ENCODE measurements around the gene CD4.

DNA sequence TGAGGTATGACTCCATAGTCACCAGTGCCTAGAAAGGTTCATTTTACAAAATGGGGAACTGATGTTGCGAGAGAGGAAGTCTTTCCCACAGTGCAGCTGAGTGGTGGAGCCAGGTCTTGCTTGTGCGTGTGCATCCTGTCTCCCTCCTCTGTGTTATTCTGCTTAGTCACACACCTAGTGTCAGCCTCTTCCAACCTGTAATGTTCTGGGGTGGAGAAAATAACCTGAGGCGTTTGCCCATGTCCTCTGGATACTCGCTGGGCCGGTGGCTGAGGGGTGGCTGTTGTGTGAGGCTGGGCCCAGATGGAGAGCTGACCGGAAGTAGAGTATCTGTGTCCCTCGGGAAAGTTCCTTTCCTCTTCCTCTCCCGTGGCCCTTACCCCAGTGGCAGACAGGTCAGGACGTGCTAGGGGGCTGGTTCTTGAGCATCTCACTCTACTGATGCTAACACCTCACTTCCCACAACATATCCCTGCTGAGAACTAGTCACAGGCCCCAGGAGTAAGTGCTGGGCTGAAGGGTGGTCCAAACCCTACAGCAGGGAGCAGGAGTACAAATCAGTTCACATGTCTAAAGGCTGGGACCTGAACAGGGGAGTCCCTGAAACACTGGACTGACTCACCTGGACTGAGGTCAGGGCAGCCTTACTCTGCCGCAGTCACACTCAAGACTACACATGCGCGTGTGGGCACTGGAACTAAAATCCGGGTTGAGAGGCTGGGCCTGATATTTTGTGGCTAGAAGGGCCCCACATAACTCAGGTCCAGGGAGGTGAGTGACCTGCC lies 43.4 kb upstream of the CD4 start:
- TF ChIP-seq, protein P1, sequence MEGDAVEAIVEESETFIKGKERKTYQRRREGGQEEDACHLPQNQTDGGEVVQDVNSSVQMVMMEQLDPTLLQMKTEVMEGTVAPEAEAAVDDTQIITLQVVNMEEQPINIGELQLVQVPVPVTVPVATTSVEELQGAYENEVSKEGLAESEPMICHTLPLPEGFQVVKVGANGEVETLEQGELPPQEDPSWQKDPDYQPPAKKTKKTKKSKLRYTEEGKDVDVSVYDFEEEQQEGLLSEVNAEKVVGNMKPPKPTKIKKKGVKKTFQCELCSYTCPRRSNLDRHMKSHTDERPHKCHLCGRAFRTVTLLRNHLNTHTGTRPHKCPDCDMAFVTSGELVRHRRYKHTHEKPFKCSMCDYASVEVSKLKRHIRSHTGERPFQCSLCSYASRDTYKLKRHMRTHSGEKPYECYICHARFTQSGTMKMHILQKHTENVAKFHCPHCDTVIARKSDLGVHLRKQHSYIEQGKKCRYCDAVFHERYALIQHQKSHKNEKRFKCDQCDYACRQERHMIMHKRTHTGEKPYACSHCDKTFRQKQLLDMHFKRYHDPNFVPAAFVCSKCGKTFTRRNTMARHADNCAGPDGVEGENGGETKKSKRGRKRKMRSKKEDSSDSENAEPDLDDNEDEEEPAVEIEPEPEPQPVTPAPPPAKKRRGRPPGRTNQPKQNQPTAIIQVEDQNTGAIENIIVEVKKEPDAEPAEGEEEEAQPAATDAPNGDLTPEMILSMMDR (conservative IDR thresholded peaks at IDR 0.05; ENCODE audit: low read length) = no peak
- TF ChIP-seq EZH2phosphoT487 (IDR thresholded peaks at IDR 0.05; ENCODE audit: borderline replicate concordance, low read depth, low read length) = no peak

All from OCI-LY7 (cell line).